Measurements from ENCODE around the gene BACH2. TPM values are rescaled to one million over a fixed set of nuclear protein-coding genes. Genes with fewer than 3 reads are reported as not detected.

BACH2 gene
- total RNA-seq, 1 donor from 2014 or later = 3.9 TPM

DNA sequence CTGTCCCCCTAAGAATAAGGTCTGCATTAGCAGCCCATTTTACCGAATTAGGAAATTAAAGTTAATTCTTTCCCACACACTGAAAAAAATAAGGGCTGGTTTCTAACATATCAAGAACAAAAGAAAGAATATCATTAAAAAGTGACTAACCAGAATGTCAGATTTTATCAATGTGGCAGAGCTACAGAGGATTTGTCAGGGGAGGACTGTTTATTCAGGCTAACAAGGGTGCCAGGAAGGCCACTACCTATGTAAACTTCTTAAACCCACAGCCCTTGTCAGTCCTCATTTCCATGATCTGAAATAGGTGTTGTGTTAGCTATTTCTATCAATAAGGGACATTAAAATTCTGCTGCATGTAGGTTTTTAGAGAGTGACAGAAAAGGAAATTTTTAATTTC is 76.4 kb downstream of the BACH2 start:
- no peaks in the 10 kb centered on the region for H3K27me3 ChIP-seq
- Mint-ChIP-seq H3K4me3 (no peak overlapping the region), H3K4me1 (peaks cover 8% of the 10 kb centered on the region), H3K27ac (no peak overlapping the region), H3K9me3 (peaks cover 8% of the 10 kb centered on the region), H3K27me3 (ENCODE audit: insufficient read depth, low read depth) (no peaks in the 10 kb centered on the region), H3K36me3 (peaks cover 13% of the 10 kb centered on the region)
- no peak for TF ChIP-seq CTCF (IDR thresholded peaks at IDR 0.05)
- no peak for TF ChIP-seq EZH2 (IDR thresholded peaks at IDR 0.05)
- no peak for TF ChIP-seq EZH2phosphoT487 (IDR thresholded peaks at IDR 0.05)
- no peak for DNase-seq (ENCODE audit: low spot score)
- peak overlapping the region; percentile 96 for H3K27ac ChIP-seq
- no peaks in the 10 kb centered on the region for H4K20me1 ChIP-seq (ENCODE audit: low read depth)
- H3K9ac ChIP-seq = no peak overlapping the region
- no peaks in the 10 kb centered on the region for H3K9me3 ChIP-seq (ENCODE audit: low read depth)
- peaks cover 53% of the 10 kb centered on the region for H3F3A ChIP-seq (ENCODE audit: low read depth)
- H3K4me3 ChIP-seq = no peak overlapping the region
- peaks cover 58% of the 10 kb centered on the region for H3K4me1 ChIP-seq
- no peaks in the 10 kb centered on the region for H3K36me3 ChIP-seq
- peak overlapping the region; percentile 58 for H3K4me2 ChIP-seq
- no peak overlapping the region for H2AFZ ChIP-seq (replicated peaks)
- H3K79me2 ChIP-seq (ENCODE audit: low read depth) = no peaks in the 10 kb centered on the region

- Histone ChIP-seq H3K79me2 (ENCODE audit: low read depth) (no peaks in the 10 kb centered on the region), H3F3A (ENCODE audit: low read depth) (peaks cover 54% of the 10 kb centered on the region), H3K4me1 (peaks cover 60% of the 10 kb centered on the region), H3K27ac (peak overlapping the region; percentile 96), H3K9me3 (ENCODE audit: low read depth) (no peaks in the 10 kb centered on the region), H4K20me1 (ENCODE audit: low read depth) (no peaks in the 10 kb centered on the region), H3K27me3 (no peaks in the 10 kb centered on the region), H3K4me2 (peak overlapping the region; percentile 58), H2AFZ (replicated peaks) (peak overlapping the region; percentile 23), H3K4me3 (no peak overlapping the region), H3K9ac (no peak overlapping the region), H3K36me3 (no peaks in the 10 kb centered on the region)
- H3K4me1 Mint-ChIP-seq = peaks cover 8% of the 10 kb centered on the region
- peaks cover 13% of the 10 kb centered on the region for H3K36me3 Mint-ChIP-seq
- H3K27ac Mint-ChIP-seq = no peak overlapping the region
- no peak overlapping the region for H3K4me3 Mint-ChIP-seq
- H3K27me3 Mint-ChIP-seq (ENCODE audit: insufficient read depth, low read depth) = no peaks in the 10 kb centered on the region
- peaks cover 8% of the 10 kb centered on the region for H3K9me3 Mint-ChIP-seq
- TF ChIP-seq CTCF (IDR thresholded peaks at IDR 0.05) = no peak
- TF ChIP-seq EZH2phosphoT487 (IDR thresholded peaks at IDR 0.05) = no peak
- peak; percentile 43 for DNase-seq (ENCODE audit: low spot score)
Observed at GRCh38 chr6:90219209-90219985, 77.2 kb downstream of the BACH2 start.

GRCh38 chr6:90218959-90219208 is 77.8 kb downstream of the BACH2 start:
- Mint-ChIP-seq H3K27me3 (ENCODE audit: insufficient read depth, low read depth) (no peaks in the 10 kb centered on the region), H3K4me1 (peaks cover 8% of the 10 kb centered on the region), H3K27ac (no peak overlapping the region), H3K4me3 (no peak overlapping the region), H3K36me3 (peaks cover 12% of the 10 kb centered on the region), H3K9me3 (peaks cover 8% of the 10 kb centered on the region)
- Histone ChIP-seq H3K9me3 (ENCODE audit: low read depth) (no peaks in the 10 kb centered on the region), H4K20me1 (ENCODE audit: low read depth) (no peaks in the 10 kb centered on the region), H3K79me2 (ENCODE audit: low read depth) (no peaks in the 10 kb centered on the region), H3K9ac (no peak overlapping the region), H3K4me1 (peaks cover 60% of the 10 kb centered on the region), H3F3A (ENCODE audit: low read depth) (peaks cover 54% of the 10 kb centered on the region), H3K27ac (peak overlapping the region; percentile 96), H2AFZ (replicated peaks) (no peak overlapping the region), H3K36me3 (no peaks in the 10 kb centered on the region), H3K27me3 (no peaks in the 10 kb centered on the region), H3K4me2 (peak overlapping the region; percentile 58), H3K4me3 (no peak overlapping the region)
- TF ChIP-seq EZH2phosphoT487 (IDR thresholded peaks at IDR 0.05) (no peak), CTCF (IDR thresholded peaks at IDR 0.05) (no peak), EZH2 (IDR thresholded peaks at IDR 0.05) (no peak)
- DNase-seq (ENCODE audit: low spot score) = no peak

Data from neural progenitor cell (in vitro differentiated cells).